Measurements from ENCODE around the gene ARHGAP22. TPM values are rescaled to one million over a fixed set of nuclear protein-coding genes. Genes with fewer than 3 reads are reported as not detected.

The ARHGAP22 gene
- polyA plus RNA-seq, 1 of the 3 experiments (the other 2 are of a cell fraction), result 12.4 TPM

DNA sequence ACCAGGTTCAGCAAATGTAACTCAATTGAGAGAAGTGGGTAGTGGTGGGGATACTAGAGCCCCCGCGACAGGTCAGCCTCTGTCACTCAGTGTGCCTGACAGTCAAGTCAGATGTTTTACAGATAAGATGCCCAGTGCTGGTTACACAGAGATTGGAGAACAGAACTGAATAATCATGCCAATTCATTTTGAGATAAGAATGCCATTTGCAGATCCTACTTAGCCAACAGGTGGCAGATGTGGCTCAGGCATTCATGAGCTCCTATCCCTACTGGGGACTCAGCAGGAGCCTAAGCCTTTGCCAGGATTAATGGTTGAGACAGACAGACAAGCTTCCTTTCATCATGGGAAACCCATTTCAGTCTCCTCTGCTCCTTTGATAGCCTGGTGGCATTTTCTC, 160.6 kb downstream of the ARHGAP22 start (continued):
- TF ChIP-seq REST (IDR thresholded peaks at IDR 0.05; ENCODE audit: low read depth, low read length) (no peak), EP300 (IDR thresholded peaks at IDR 0.05; ENCODE audit: borderline replicate concordance in 1 of 2, low read depth in 1 of 2, low read length in 1 of 2) (peak in 1 of 2 experiments; percentile 53; a peak in 1 of 4 replicates), GABPA (IDR thresholded peaks at IDR 0.05; ENCODE audit: low read depth) (no peak), MEF2A (IDR thresholded peaks at IDR 0.05; ENCODE audit: borderline replicate concordance, low read depth) (no peak), RCOR1 (IDR thresholded peaks at IDR 0.05; ENCODE audit: low read length) (peak; percentile 94), JUND (IDR thresholded peaks at IDR 0.05) (no peak), POLR2AphosphoS5 (IDR thresholded peaks at IDR 0.05; ENCODE audit: low read depth, low read length) (no peak), RAD21 (IDR thresholded peaks at IDR 0.05; ENCODE audit: low read length) (peak; percentile 81), ELF1 (IDR thresholded peaks at IDR 0.05) (no peak), USF2 (IDR thresholded peaks at IDR 0.05; ENCODE audit: borderline replicate concordance, low read depth, low read length) (no peak), MXI1 (IDR thresholded peaks at IDR 0.05; ENCODE audit: low read depth, low read length) (peak; percentile 13; the same call in 1 of the 2 replicates), FOXM1 (IDR thresholded peaks at IDR 0.05; ENCODE audit: low read depth) (no peak), TEAD4 (IDR thresholded peaks at IDR 0.05; ENCODE audit: borderline replicate concordance, insufficient read depth) (no peak), RXRA (IDR thresholded peaks at IDR 0.05; ENCODE audit: borderline replicate concordance, low read depth) (no peak)
- TF ChIP-seq, protein P1, sequence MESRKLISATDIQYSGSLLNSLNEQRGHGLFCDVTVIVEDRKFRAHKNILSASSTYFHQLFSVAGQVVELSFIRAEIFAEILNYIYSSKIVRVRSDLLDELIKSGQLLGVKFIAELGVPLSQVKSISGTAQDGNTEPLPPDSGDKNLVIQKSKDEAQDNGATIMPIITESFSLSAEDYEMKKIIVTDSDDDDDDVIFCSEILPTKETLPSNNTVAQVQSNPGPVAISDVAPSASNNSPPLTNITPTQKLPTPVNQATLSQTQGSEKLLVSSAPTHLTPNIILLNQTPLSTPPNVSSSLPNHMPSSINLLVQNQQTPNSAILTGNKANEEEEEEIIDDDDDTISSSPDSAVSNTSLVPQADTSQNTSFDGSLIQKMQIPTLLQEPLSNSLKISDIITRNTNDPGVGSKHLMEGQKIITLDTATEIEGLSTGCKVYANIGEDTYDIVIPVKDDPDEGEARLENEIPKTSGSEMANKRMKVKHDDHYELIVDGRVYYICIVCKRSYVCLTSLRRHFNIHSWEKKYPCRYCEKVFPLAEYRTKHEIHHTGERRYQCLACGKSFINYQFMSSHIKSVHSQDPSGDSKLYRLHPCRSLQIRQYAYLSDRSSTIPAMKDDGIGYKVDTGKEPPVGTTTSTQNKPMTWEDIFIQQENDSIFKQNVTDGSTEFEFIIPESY (IDR thresholded peaks at IDR 0.05; ENCODE audit: borderline replicate concordance, low read depth), result no peak
- TF ChIP-seq, protein P2, sequence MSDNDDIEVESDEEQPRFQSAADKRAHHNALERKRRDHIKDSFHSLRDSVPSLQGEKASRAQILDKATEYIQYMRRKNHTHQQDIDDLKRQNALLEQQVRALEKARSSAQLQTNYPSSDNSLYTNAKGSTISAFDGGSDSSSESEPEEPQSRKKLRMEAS (IDR thresholded peaks at IDR 0.05; ENCODE audit: low read depth), result no peak
- TF ChIP-seq, protein P3, sequence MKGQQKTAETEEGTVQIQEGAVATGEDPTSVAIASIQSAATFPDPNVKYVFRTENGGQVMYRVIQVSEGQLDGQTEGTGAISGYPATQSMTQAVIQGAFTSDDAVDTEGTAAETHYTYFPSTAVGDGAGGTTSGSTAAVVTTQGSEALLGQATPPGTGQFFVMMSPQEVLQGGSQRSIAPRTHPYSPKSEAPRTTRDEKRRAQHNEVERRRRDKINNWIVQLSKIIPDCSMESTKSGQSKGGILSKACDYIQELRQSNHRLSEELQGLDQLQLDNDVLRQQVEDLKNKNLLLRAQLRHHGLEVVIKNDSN (IDR thresholded peaks at IDR 0.05; ENCODE audit: borderline replicate concordance, low read depth), result no peak
